HG03108 (cell line): ENCODE data around the gene ZNF675.
"Not testable (repeated sequence)": the region's sequence is repeated elsewhere in the genome, so short reads cannot be mapped to it uniquely, and the experiment has no call there.

Source experiments
- ATAC-seq: cut with Tn5 transposase; IDR thresholded peaks from one replicate; pipeline ENCODE4 v1.9.1; 2021; ENCODE audit warnings: moderate library complexity; ENCODE audit not compliant: unreplicated experiment

ZNF675 gene

GRCh38 chr19:23686621-23687423, at the start of gene ZNF675:
ZNF675 (minus strand) TSS chr19:23687212; CDS start chr19:23687033, 179 bp downstream.
- peak; percentile 69 for ATAC-seq

GRCh38 chr19:23730729-23731465, 43.9 kb upstream of the ZNF675 start:
- ATAC-seq, result not testable (repeated sequence)

GRCh38 chr19:23724161-23724560, 37.1 kb upstream of the ZNF675 start:
- ATAC-seq, result not testable (repeated sequence)

GRCh38 chr19:23718802-23719201, 31.8 kb upstream of the ZNF675 start:
- no peak for ATAC-seq

- no peak for ATAC-seq
Measured at GRCh38 chr19:23716792-23717191, 29.8 kb upstream of the ZNF675 start.

GRCh38 chr19:23709347-23709746, 22.3 kb upstream of the ZNF675 start:
- ATAC-seq, result no peak

- ATAC-seq, result no peak
Measured at GRCh38 chr19:23706657-23707056, 19.6 kb upstream of the ZNF675 start.

- no peak for ATAC-seq
Measured at GRCh38 chr19:23699521-23699860, 12.5 kb upstream of the ZNF675 start.

- ATAC-seq, result no peak
Measured at GRCh38 chr19:23698711-23699520, 11.9 kb upstream of the ZNF675 start.

- ATAC-seq, result not testable (repeated sequence)
Measured at GRCh38 chr19:23692937-23693336, 5.9 kb upstream of the ZNF675 start.

GRCh38 chr19:23673132-23673531, 13.9 kb downstream of the ZNF675 start:
- ATAC-seq, result no peak

GRCh38 chr19:23668606-23669005, 18.4 kb downstream of the ZNF675 start:
- not testable (repeated sequence) for ATAC-seq

GRCh38 chr19:23665651-23666410, 21.2 kb downstream of the ZNF675 start:
- ATAC-seq, result no peak

- ATAC-seq, result not testable (repeated sequence)
Measured at GRCh38 chr19:23649817-23650216, 37.2 kb downstream of the ZNF675 start.
